HEK293 (cell line): ENCODE results near the gene PRPF6.

Experiments used
- CTCF ChIA-PET: fragments of 350-600 bp; formaldehyde crosslinking; extraction: SDS; loops from one replicate; lab custom pipeline; 2021; ENCODE audit warnings: antibody characterized with exemption; lab: Yijun Ruan, JAX
- POLR2A ChIA-PET: fragments of 300-600 bp; formaldehyde crosslinking; extraction: SDS; loops from one replicate; lab custom pipeline; 2020; ENCODE audit warnings: antibody characterized with exemption, inconsistent platforms; lab: Yijun Ruan, JAX
- H3K27ac ChIP-seq: fragments of 200-500 bp; sonication (Bioruptor generic); 2 replicates; pipeline ENCODE4 v1.5.1; 2014; ENCODE audit warnings: low read depth, low read length, control low read depth, inconsistent platforms; ENCODE audit errors: extremely low read depth
- H3K36me3 ChIP-seq, 2 experiments: fragments of 200-500 bp in 1 of 2; sonication (Bioruptor generic) in 1 of 2; 1 replicate in 1 of 2; 2 replicates in 1 of 2; pipeline ENCODE4 v1.5.1; 2014 to 2017; ENCODE audit warnings: inconsistent platforms in 2 of 2, low read length in 2 of 2; ENCODE audit not compliant: control insufficient read depth in 2 of 2, insufficient read depth in 1 of 2
- H3K4me1 ChIP-seq: fragments of 200-500 bp; sonication (Bioruptor generic); 2 replicates; pipeline ENCODE4 v1.5.1; 2014; ENCODE audit warnings: mild to moderate bottlenecking, low read length, inconsistent platforms; ENCODE audit not compliant: control insufficient read depth, insufficient read depth
- H3K4me3 ChIP-seq: 2 replicates; pipeline ENCODE4 v1.5.1; 2011; ENCODE audit warnings: low read depth, mild to moderate bottlenecking, control low read depth, low read length, moderate library complexity
- H3K9me3 ChIP-seq: fragments of 200-500 bp; sonication (Bioruptor generic); 2 replicates; pipeline ENCODE4 v1.5.1; 2014; ENCODE audit warnings: low read depth, low read length, inconsistent platforms; ENCODE audit not compliant: control insufficient read depth, insufficient read depth
- GLI2 ChIP-seq: fragments of 450-650 bp; formaldehyde crosslinking; IDR thresholded peaks from 2 replicates; pipeline ENCODE4; 2017; ENCODE audit warnings: missing biosample characterization, missing genetic modification characterization, low read depth, borderline replicate concordance
- KLF1 ChIP-seq: fragments of 450-650 bp; formaldehyde crosslinking; IDR thresholded peaks from 2 replicates; pipeline ENCODE4 v1.5.1; 2016; ENCODE audit warnings: missing biosample characterization, missing genetic modification characterization
- KLF17 ChIP-seq: fragments of 450-650 bp; formaldehyde crosslinking; IDR thresholded peaks from 2 replicates; pipeline ENCODE4 v1.5.1; 2016; ENCODE audit warnings: missing biosample characterization, missing genetic modification characterization
- KLF7 ChIP-seq: fragments of 450-650 bp; formaldehyde crosslinking; IDR thresholded peaks from 2 replicates; pipeline ENCODE4 v1.5.1; 2016; ENCODE audit warnings: missing biosample characterization, missing genetic modification characterization, borderline replicate concordance
- MYNN ChIP-seq: fragments of 450-650 bp; formaldehyde crosslinking; IDR thresholded peaks from 2 replicates; pipeline ENCODE4 v1.5.1; 2016; ENCODE audit warnings: missing biosample characterization, missing genetic modification characterization, borderline replicate concordance
- SCRT1 ChIP-seq: fragments of 450-650 bp; formaldehyde crosslinking; IDR thresholded peaks from 2 replicates; pipeline ENCODE4 v1.5.1; 2016; ENCODE audit warnings: missing biosample characterization, missing genetic modification characterization, borderline replicate concordance
- SP3 ChIP-seq: fragments of 450-650 bp; formaldehyde crosslinking; IDR thresholded peaks from 2 replicates; pipeline ENCODE4 v1.5.1; 2016; ENCODE audit warnings: missing biosample characterization, missing genetic modification characterization
- WT1 ChIP-seq: fragments of 450-650 bp; formaldehyde crosslinking; IDR thresholded peaks from 2 replicates; pipeline ENCODE4 v1.5.1; 2016; ENCODE audit warnings: missing biosample characterization, missing genetic modification characterization
- ZBTB10 ChIP-seq: fragments of 450-650 bp; formaldehyde crosslinking; IDR thresholded peaks from 2 replicates; pipeline ENCODE4 v1.5.1; 2016; ENCODE audit warnings: missing biosample characterization, missing genetic modification characterization
- ZBTB17 ChIP-seq: fragments of 450-650 bp; formaldehyde crosslinking; IDR thresholded peaks from 2 replicates; pipeline ENCODE4 v1.5.1; 2016; ENCODE audit warnings: missing biosample characterization, missing genetic modification characterization
- ZBTB20 ChIP-seq: fragments of 450-650 bp; formaldehyde crosslinking; IDR thresholded peaks from 2 replicates; pipeline ENCODE4 v1.5.1; 2016; ENCODE audit warnings: missing biosample characterization, missing genetic modification characterization
- ZBTB8A ChIP-seq: fragments of 450-650 bp; formaldehyde crosslinking; IDR thresholded peaks from 2 replicates; pipeline ENCODE4 v1.5.1; 2016; ENCODE audit warnings: missing biosample characterization, missing genetic modification characterization
- ZFHX2 ChIP-seq: fragments of 450-650 bp; formaldehyde crosslinking; conservative IDR thresholded peaks from 2 replicates; pipeline ENCODE4 v1.5.1; 2016; ENCODE audit warnings: missing biosample characterization, missing genetic modification characterization
- ZFP69B ChIP-seq: fragments of 450-650 bp; formaldehyde crosslinking; IDR thresholded peaks from 2 replicates; pipeline ENCODE4 v1.5.1; 2016; ENCODE audit warnings: missing biosample characterization, missing genetic modification characterization
- ZNF18 ChIP-seq: fragments of 450-650 bp; formaldehyde crosslinking; IDR thresholded peaks from 2 replicates; pipeline ENCODE4 v1.5.1; 2016; ENCODE audit warnings: missing biosample characterization, missing genetic modification characterization
- ZNF398 ChIP-seq: fragments of 450-650 bp; formaldehyde crosslinking; IDR thresholded peaks from 2 replicates; pipeline ENCODE4 v1.5.1; 2017; ENCODE audit warnings: missing biosample characterization, missing genetic modification characterization
- ZNF488 ChIP-seq: fragments of 450-650 bp; formaldehyde crosslinking; IDR thresholded peaks from 2 replicates; pipeline ENCODE4 v1.5.1; 2016; ENCODE audit warnings: missing biosample characterization, missing genetic modification characterization
- ZNF530 ChIP-seq: fragments of 450-650 bp; formaldehyde crosslinking; IDR thresholded peaks from 2 replicates; pipeline ENCODE4 v1.5.1; 2016; ENCODE audit warnings: low read depth, missing biosample characterization, missing genetic modification characterization
- ZNF600 ChIP-seq: fragments of 450-650 bp; formaldehyde crosslinking; IDR thresholded peaks from 2 replicates; pipeline ENCODE4 v1.5.1; 2016; ENCODE audit warnings: missing biosample characterization, missing genetic modification characterization
- ZNF701 ChIP-seq: fragments of 450-650 bp; formaldehyde crosslinking; IDR thresholded peaks from 2 replicates; pipeline ENCODE4 v1.5.1; 2016; ENCODE audit warnings: missing biosample characterization, missing genetic modification characterization
- ZXDB ChIP-seq: fragments of 450-650 bp; formaldehyde crosslinking; IDR thresholded peaks from 2 replicates; pipeline ENCODE4 v1.5.1; 2016; ENCODE audit warnings: missing biosample characterization, missing genetic modification characterization
- TF ChIP-seq, protein P1 (sequence below): fragments of 450-650 bp; formaldehyde crosslinking; IDR thresholded peaks from 2 replicates; pipeline ENCODE4 v1.5.1; 2017; ENCODE audit warnings: missing biosample characterization, missing genetic modification characterization

PRPF6 gene

DNA sequence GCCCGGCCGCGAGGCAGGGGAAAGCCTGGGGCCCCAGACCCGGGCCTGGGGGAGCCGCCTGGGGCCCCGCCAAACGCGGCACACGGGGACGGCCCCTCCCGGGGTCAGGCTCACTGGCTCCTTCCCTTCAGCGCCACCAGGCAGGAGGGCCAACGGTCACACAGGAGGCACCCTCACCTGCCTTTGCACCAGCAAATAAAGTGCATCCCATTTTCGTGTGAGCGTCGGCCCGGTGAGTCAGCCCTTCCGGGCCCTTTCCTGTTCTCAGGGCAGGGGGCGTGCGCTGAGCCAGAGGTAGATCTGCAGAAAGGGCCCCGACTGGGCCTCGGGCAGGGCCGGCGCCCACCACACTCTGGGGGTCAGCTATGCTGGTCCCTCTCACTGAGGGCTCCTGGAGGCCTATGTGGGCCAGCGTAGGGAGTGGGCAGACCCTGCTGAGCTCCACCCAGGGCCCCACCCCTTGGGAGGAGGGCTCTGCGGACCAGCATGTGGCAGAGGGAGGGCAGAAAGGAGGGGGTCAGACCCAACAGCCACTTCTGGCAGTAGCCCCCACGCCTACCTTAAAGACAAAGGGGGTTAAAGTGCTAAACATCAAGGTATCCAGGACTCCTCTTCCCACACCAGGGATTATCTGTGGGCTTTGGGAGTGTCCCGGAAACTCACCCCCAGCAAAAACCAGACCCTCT, 23.8 kb upstream of the PRPF6 start (continued):
- peak; percentile 64; the same call in 1 of the 2 replicates for TF ChIP-seq ZBTB10 (tag by site-specific recombination)
- TF ChIP-seq ZXDB = peak; percentile 20
- peak; percentile 95 for TF ChIP-seq ZBTB20 (tag by site-specific recombination)
- no peak for TF ChIP-seq ZBTB17 (tag by site-specific recombination)
- no peak for TF ChIP-seq SCRT1
- peak; percentile 79 for TF ChIP-seq ZBTB8A (tag by site-specific recombination)
- TF ChIP-seq ZNF398 = peak; percentile 72; the same call in 1 of the 2 replicates
- no peak for TF ChIP-seq MYNN
- no peak for TF ChIP-seq ZNF18
- peak; percentile 48; the same call in 1 of the 2 replicates for TF ChIP-seq WT1 (tag by site-specific recombination)
- peak; percentile 11; the same call in 1 of the 2 replicates for TF ChIP-seq ZFP69B

- Histone ChIP-seq H3K27ac (peak overlapping the region; percentile 62; the same call in 1 of the 2 replicates), H3K9me3 (no peaks in the 10 kb centered on the region), H3K36me3 (peaks cover 0 to 44% of the 10 kb centered on the region in 2 experiments; a peak in 1 of 3 replicates), H3K4me1 (peaks cover 4% of the 10 kb centered on the region; the same call in 1 of the 2 replicates), H3K4me3 (no peak overlapping the region)
- ChIA-PET POLR2A (interaction anchor here (0.6 to 2.7 kb wide), 8 partner anchors 10 to 105 kb away, joined by 3 to 21 read pairs (median 4); partner anchors contain the start of genes PRPF6, SAMD10, TCEA2 and TPD52L2), CTCF (interaction anchor here (0.7 to 1.0 kb wide), 2 partner anchors 16 to 43 kb away, joined by 3 read pairs; no protein-coding TSS in a partner anchor)
- TF ChIP-seq ZNF701 (no peak), KLF17 (tag by site-specific recombination) (no peak), ZNF600 (tag by site-specific recombination) (peak; percentile 83), ZNF530 (tag by site-specific recombination) (no peak), SP3 (peak; percentile 89), GLI2 (tag by site-specific recombination) (no peak), KLF1 (peak; percentile 80), ZFHX2 (tag by site-specific recombination) (peak; percentile 97), KLF7 (tag by site-specific recombination) (peak; percentile 40; the same call in 1 of the 2 replicates), ZNF488 (tag by site-specific recombination) (no peak), ZNF398 (peak; percentile 62)
- TF ChIP-seq, protein P1, sequence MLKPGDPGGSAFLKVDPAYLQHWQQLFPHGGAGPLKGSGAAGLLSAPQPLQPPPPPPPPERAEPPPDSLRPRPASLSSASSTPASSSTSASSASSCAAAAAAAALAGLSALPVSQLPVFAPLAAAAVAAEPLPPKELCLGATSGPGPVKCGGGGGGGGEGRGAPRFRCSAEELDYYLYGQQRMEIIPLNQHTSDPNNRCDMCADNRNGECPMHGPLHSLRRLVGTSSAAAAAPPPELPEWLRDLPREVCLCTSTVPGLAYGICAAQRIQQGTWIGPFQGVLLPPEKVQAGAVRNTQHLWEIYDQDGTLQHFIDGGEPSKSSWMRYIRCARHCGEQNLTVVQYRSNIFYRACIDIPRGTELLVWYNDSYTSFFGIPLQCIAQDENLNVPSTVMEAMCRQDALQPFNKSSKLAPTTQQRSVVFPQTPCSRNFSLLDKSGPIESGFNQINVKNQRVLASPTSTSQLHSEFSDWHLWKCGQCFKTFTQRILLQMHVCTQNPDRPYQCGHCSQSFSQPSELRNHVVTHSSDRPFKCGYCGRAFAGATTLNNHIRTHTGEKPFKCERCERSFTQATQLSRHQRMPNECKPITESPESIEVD (tag by site-specific recombination) = no peak
Observed at GRCh38 chr20:63957690-63958441, 23.1 kb upstream of the PRPF6 start.
